CD4-positive, alpha-beta memory T cell (primary cell): ENCODE data around the gene ERG. TPM values are rescaled to one million over a fixed set of nuclear protein-coding genes. Genes with fewer than 3 reads are reported as not detected.

Experiments used
- CTCF ChIA-PET: fragments of 350-600 bp; sonication (Branson Sonifier 250); formaldehyde crosslinking; loops from one replicate; lab custom pipeline; 2021; ENCODE audit warnings: inconsistent platforms; ENCODE audit not compliant: partially characterized antibody; lab: Charles Lee
- POLR2A ChIA-PET: fragments of 350-600 bp; sonication (Branson Sonifier 250); formaldehyde crosslinking; loops from one replicate; lab custom pipeline; 2021; ENCODE audit not compliant: partially characterized antibody; lab: Charles Lee
- DNase-seq, 5 donors: peaks; one replicate each; pipeline versions ENCODE4 v3.0.0 to v3.0.0-alpha.2; 2020 to 2022; ENCODE audit warnings: mixed read lengths in 1 of 5
- H3K27ac ChIP-seq: one replicate; pipeline ENCODE4 v1.7.0; 2013; ENCODE audit warnings: low read depth, low read length
- H3K27me3 ChIP-seq: 2 replicates; pipeline ENCODE4 v1.7.0; 2013; ENCODE audit warnings: mild to moderate bottlenecking, low read length, moderate library complexity; ENCODE audit not compliant: insufficient read depth
- H3K36me3 ChIP-seq: 2 replicates; pipeline ENCODE4 v1.7.0; 2013; ENCODE audit warnings: mild to moderate bottlenecking, low read length, moderate library complexity; ENCODE audit not compliant: insufficient read depth
- H3K4me1 ChIP-seq: 2 replicates; pipeline ENCODE4 v1.7.0; 2013; ENCODE audit warnings: mild to moderate bottlenecking, low read length, moderate library complexity; ENCODE audit not compliant: insufficient read depth
- H3K4me3 ChIP-seq, 2 donors: one replicate each; pipeline ENCODE4 v1.7.0; 2013; ENCODE audit warnings: low read length in 2 of 2, mild to moderate bottlenecking in 1 of 2
- H3K9me3 ChIP-seq, 2 donors: one replicate each; pipeline ENCODE4 v1.7.0; 2013; ENCODE audit warnings: low read length in 2 of 2, control low read depth in 1 of 2; ENCODE audit not compliant: control insufficient read depth in 1 of 2
- H3K27ac Mint-ChIP-seq, 7 donors: one replicate each; pipeline ENCODE4 v1.8.0; 2020 to 2021; ENCODE audit warnings: mixed read lengths in 7 of 7, mild to moderate bottlenecking in 6 of 7, inconsistent platforms in 3 of 7, moderate library complexity in 3 of 7
- H3K27me3 Mint-ChIP-seq, 2 donors: one replicate each; pipeline ENCODE4 v1.8.0; 2020 to 2021; ENCODE audit warnings: mixed read lengths in 2 of 2
- H3K36me3 Mint-ChIP-seq, 2 donors: one replicate each; pipeline ENCODE4 v1.8.0; 2020 to 2021; ENCODE audit warnings: mixed read lengths in 2 of 2, inconsistent platforms in 1 of 2, mild to moderate bottlenecking in 1 of 2
- H3K4me1 Mint-ChIP-seq, 4 donors: one replicate each; pipeline ENCODE4 v1.8.0; 2020 to 2021; ENCODE audit warnings: mixed read lengths in 4 of 4, mild to moderate bottlenecking in 1 of 4
- H3K4me3 Mint-ChIP-seq, 8 donors: one replicate each; pipeline ENCODE4 v1.8.0; 2020 to 2021; ENCODE audit warnings: mixed read lengths in 8 of 8, mild to moderate bottlenecking in 7 of 8, moderate library complexity in 6 of 8, inconsistent platforms in 3 of 8
- H3K9me3 Mint-ChIP-seq, 8 donors: one replicate each; pipeline ENCODE4 v1.8.0; 2020 to 2021; ENCODE audit warnings: mixed read lengths in 8 of 8, mild to moderate bottlenecking in 5 of 8, inconsistent platforms in 3 of 8, moderate library complexity in 1 of 8
- intact Hi-C: fragments of 100-400 bp; cut with micrococcal nuclease; formaldehyde crosslinking; loops from one replicate; pipeline ENCODE4 v1.15.1; 2023
- polyA plus RNA-seq, 2 donors: library from polyadenylated mRNA; unstranded; fragments of 300-500 nt; fragmentation: Illumina TruSeq; gene quantifications; one replicate each; pipeline ENCODE4 v1.2.3, GENCODE V29; 2021
- total RNA-seq, 2 experiments: library from RNA; stranded (reverse); gene quantifications; one replicate each; pipeline ENCODE4 v1.2.3, GENCODE V29; 2021

Gene ERG
- total and polyA plus RNA-seq, 4 experiments from 2014 or later, result not detected

DNA sequence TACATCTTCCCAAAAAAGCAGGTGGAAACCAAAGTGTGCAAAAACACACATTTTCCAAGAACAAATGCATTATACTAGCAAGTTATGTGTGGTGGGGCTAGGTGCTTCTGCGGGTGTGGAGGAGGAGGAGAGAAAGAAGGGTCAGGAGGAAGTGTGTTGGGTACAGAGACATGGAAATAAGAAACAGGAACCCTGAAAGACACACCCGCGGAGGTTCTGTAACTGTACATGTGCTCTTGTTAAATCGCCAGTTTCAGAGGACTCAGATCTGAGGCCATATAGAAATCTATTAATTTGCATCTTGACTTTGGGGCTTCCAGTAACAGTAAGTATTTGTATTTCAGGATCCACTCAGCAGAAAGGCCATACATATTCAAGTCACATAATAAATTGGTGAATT is 30.9 kb downstream of the ERG start:
- no peak overlapping the region for H3K27ac Mint-ChIP-seq

DNA sequence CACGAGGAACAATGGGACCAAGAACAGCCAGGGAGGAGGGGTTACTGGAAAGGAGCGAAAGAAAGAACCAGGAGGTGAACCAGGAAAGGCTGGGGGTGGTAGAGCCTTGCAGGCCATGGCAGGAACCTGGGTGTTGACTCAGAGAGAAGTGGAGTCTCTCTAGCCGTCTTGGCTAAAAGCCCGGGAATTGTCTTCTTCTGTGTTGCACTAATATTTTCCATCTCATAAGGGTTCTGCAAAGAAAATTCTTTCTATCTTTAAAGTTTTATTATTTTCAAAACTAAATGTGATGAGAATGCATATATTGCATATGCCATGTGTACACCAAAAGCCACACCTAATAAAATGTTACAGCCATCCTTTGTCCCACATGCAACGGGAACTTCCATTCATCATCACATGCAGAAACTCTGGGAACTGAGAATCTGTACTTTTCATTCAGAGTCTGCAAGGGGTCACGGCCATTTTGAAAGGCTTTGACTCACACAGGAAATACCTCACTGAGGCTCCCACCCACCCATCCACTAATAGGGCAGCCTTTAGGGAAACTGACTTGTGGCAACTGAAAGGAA is 38.0 kb downstream of the ERG start:
- ChIA-PET POLR2A (no interaction called here), CTCF (no interaction called here)
- intact Hi-C loops, result no loop called here
- H3K27me3 ChIP-seq, result no peaks in the 10 kb centered on the region
- no peak overlapping the region for H3K27ac ChIP-seq
- Mint-ChIP-seq H3K36me3 (no peaks in the 10 kb centered on the region), H3K4me1 (no peaks in the 10 kb centered on the region), H3K27me3 (peaks cover 7 to 8% of the 10 kb centered on the region in 2 donors), H3K9me3 (peaks cover 0 to 3% (median 0%) of the 10 kb centered on the region in 8 donors), H3K4me3 (no peak overlapping the region), H3K27ac (no peak overlapping the region)
- H3K36me3 ChIP-seq, result no peaks in the 10 kb centered on the region
- DNase-seq, result no peak
- H3K4me3 ChIP-seq, result no peak overlapping the region
- H3K4me1 ChIP-seq, result no peaks in the 10 kb centered on the region
- H3K9me3 ChIP-seq, result no peaks in the 10 kb centered on the region

More for the DNA sequence above, 30.9 kb downstream of the ERG start:
- Mint-ChIP-seq H3K4me1 (no peaks in the 10 kb centered on the region), H3K36me3 (no peaks in the 10 kb centered on the region), H3K9me3 (peaks cover 0 to 7% (median 1%) of the 10 kb centered on the region in 8 donors), H3K27me3 (peaks cover 12 to 15% of the 10 kb centered on the region in 2 donors), H3K4me3 (no peak overlapping the region)
- Histone ChIP-seq H3K4me1 (no peaks in the 10 kb centered on the region), H3K36me3 (no peaks in the 10 kb centered on the region), H3K27ac (no peak overlapping the region), H3K9me3 (no peaks in the 10 kb centered on the region), H3K27me3 (no peaks in the 10 kb centered on the region), H3K4me3 (no peak overlapping the region)
- ChIA-PET POLR2A (no interaction called here), CTCF (no interaction called here)
- DNase-seq, result no peak
- intact Hi-C loops, result no loop called here

DNA sequence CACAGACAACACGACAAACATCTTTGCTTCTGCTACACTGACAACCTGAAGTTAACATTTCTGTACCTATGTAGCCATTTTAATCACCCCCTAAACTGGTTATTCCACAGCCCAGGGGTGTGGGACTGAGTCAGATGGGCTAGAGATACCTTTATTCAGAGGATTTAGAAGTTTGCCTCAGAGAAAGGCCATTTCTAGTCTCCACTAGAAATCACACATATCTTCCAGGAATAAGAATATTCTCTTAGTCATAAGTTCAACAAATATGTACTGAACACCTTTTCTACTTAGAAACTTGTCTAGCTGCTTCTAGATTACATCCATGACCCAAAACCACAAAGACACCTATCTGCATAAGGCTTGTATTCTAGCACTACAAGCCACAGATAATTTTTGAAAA is 38.8 kb downstream of the ERG start:
- ChIA-PET POLR2A (no interaction called here), CTCF (no interaction called here)
- H3K4me3 ChIP-seq, result no peak overlapping the region
- Mint-ChIP-seq H3K36me3 (no peaks in the 10 kb centered on the region), H3K9me3 (peaks cover 0 to 3% (median 0%) of the 10 kb centered on the region in 8 donors), H3K27me3 (peaks cover 1 to 4% of the 10 kb centered on the region in 2 donors), H3K27ac (no peak overlapping the region), H3K4me3 (no peak overlapping the region), H3K4me1 (no peaks in the 10 kb centered on the region)
- H3K36me3 ChIP-seq, result no peaks in the 10 kb centered on the region
- no peak for DNase-seq
- no peaks in the 10 kb centered on the region for H3K4me1 ChIP-seq
- H3K9me3 ChIP-seq, result no peaks in the 10 kb centered on the region
- H3K27ac ChIP-seq, result no peak overlapping the region
- intact Hi-C loops, result no loop called here
- no peaks in the 10 kb centered on the region for H3K27me3 ChIP-seq

DNA sequence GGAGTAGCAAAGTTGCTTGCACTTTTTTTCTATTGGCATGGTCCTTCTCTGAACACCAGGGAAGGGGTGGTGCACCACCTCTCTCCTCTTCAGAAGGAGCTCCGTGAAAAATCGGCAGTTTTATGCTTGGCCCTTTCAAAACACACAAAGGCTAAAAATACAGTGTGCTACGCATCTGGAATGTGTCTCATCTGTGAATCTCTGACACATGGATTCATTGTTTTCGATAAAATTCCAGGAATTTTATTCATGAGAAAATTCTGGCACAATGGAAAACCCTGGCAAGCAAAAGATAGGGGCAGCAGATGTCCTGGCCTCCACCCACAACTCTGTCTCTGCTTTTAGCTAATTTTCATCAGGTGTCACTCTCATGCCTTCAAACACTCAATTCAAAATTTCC is 42.9 kb downstream of the ERG start:
- no peak overlapping the region for H3K27ac ChIP-seq
- Mint-ChIP-seq H3K27me3 (peaks cover 3 to 4% of the 10 kb centered on the region in 2 donors), H3K27ac (no peak overlapping the region), H3K4me1 (no peaks in the 10 kb centered on the region), H3K36me3 (no peaks in the 10 kb centered on the region), H3K9me3 (peaks cover 0 to 3% (median 0%) of the 10 kb centered on the region in 8 donors), H3K4me3 (no peak overlapping the region)
- no peaks in the 10 kb centered on the region for H3K36me3 ChIP-seq
- H3K9me3 ChIP-seq, result no peaks in the 10 kb centered on the region
- no peaks in the 10 kb centered on the region for H3K27me3 ChIP-seq
- DNase-seq, result no peak
- no peaks in the 10 kb centered on the region for H3K4me1 ChIP-seq
- intact Hi-C loops, result no loop called here
- ChIA-PET POLR2A (no interaction called here), CTCF (no interaction called here)
- H3K4me3 ChIP-seq, result no peak overlapping the region

DNA sequence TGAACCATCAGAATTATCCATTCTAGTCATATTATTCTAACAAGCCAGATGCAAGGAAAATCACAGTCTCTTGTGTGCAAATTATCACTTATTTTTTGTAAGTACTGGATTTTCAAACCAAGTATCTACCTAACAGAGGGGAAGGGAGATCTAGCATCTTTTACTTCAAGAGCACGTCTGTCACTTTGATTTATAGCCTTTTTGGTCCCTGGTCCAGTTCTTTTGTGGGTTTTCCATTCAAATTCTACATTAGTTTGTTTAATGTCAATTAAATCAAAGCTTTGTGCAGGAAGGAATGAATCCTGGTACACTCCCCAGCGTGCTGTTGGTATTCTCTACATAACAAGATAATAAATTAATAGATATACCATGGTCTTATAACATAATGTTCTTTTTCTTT is 43.6 kb downstream of the ERG start:
- ChIA-PET CTCF (no interaction called here), POLR2A (no interaction called here)
- Mint-ChIP-seq H3K4me1 (no peaks in the 10 kb centered on the region), H3K9me3 (peaks cover 0 to 3% (median 0%) of the 10 kb centered on the region in 8 donors), H3K4me3 (no peak overlapping the region), H3K27ac (no peak overlapping the region), H3K27me3 (peaks cover 3 to 4% of the 10 kb centered on the region in 2 donors), H3K36me3 (no peaks in the 10 kb centered on the region)
- no peak for DNase-seq
- Histone ChIP-seq H3K4me3 (no peak overlapping the region), H3K9me3 (no peaks in the 10 kb centered on the region), H3K36me3 (no peaks in the 10 kb centered on the region), H3K27me3 (no peaks in the 10 kb centered on the region), H3K27ac (no peak overlapping the region), H3K4me1 (no peaks in the 10 kb centered on the region)
- intact Hi-C loops, result no loop called here

DNA sequence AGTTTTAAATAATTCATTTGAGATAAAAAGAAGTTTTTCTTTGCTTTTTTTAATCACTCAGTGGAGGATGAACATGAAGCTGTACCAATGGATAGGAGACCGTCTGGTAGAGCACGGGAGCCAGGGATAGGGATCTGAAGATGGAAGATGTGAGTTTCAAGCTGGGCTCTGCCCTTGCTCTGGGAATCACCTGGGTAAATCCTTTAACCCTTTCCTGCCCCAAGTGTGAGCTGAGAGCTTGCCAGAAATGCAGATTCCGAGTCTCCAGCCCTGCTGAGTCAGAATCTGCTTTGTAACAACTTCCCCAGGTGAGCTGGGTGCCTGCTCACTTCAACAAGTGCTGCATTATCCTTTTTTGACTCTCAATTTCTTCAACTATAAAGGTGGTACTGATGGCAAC is 44.1 kb downstream of the ERG start:
- no peaks in the 10 kb centered on the region for H3K4me1 ChIP-seq
- H3K4me3 ChIP-seq, result no peak overlapping the region
- H3K36me3 ChIP-seq, result no peaks in the 10 kb centered on the region
- no peak for DNase-seq
- Mint-ChIP-seq H3K4me1 (no peaks in the 10 kb centered on the region), H3K27ac (no peak overlapping the region), H3K9me3 (peaks cover 0 to 3% (median 0%) of the 10 kb centered on the region in 8 donors), H3K4me3 (no peak overlapping the region), H3K27me3 (peaks cover 3 to 4% of the 10 kb centered on the region in 2 donors), H3K36me3 (no peaks in the 10 kb centered on the region)
- H3K9me3 ChIP-seq, result no peaks in the 10 kb centered on the region
- intact Hi-C loops, result no loop called here
- ChIA-PET CTCF (no interaction called here), POLR2A (no interaction called here)
- no peaks in the 10 kb centered on the region for H3K27me3 ChIP-seq
- H3K27ac ChIP-seq, result no peak overlapping the region

DNA sequence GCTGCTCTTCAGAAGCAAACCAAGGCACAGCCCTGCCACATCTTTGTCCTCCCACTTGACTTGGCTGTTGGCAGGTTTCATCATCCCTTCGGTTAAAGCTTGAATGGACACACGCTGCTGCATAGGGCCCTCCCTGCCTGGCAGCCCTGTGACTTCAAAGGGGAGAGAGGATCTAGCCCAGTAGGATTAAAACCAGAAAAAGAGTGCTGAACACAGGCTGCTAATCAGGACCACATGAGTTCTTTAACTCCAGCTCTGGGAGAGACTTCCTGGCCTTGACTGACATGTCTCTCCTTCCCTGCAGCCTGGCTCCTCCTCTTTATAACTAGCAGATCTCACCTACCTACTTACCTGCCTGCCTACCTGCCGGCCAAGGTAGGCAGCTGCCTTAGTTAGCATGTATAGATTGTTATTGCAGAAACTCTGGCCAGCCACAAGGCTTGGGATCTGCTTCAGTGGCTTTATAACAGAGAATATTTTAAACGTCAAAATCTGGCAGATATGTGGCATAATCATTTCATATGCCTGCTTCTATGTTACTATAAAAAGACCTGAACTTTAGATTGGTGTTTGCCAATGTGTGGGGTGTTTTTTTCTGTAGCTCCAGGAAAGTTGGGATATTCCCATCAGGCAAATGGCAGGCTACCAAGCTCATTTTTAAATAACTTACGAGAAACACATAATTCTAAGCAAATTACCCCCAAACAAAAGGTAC is 49.4 kb downstream of the ERG start:
- H3K27me3 ChIP-seq, result no peaks in the 10 kb centered on the region
- Mint-ChIP-seq H3K27me3 (peaks cover 0 to 4% of the 10 kb centered on the region in 2 donors), H3K4me1 (no peaks in the 10 kb centered on the region), H3K27ac (no peak overlapping the region), H3K4me3 (no peak overlapping the region), H3K36me3 (no peaks in the 10 kb centered on the region), H3K9me3 (no peaks in the 10 kb centered on the region)
- ChIA-PET CTCF (no interaction called here), POLR2A (no interaction called here)
- H3K9me3 ChIP-seq, result no peaks in the 10 kb centered on the region
- H3K4me1 ChIP-seq, result no peaks in the 10 kb centered on the region
- no peak for DNase-seq
- H3K36me3 ChIP-seq, result no peaks in the 10 kb centered on the region
- no peak overlapping the region for H3K4me3 ChIP-seq
- intact Hi-C loops, result no loop called here
- no peak overlapping the region for H3K27ac ChIP-seq
